GM12872 (cell line): Measurements from ENCODE around the gene NEMP1.

Source experiments
- TF ChIP-seq, protein P1 (sequence below): IDR thresholded peaks from 3 replicates; pipeline ENCODE4 v1.5.1; 2011; ENCODE audit warnings: low read depth, mild to moderate bottlenecking, low read length, moderate library complexity; ENCODE audit not compliant: insufficient read depth

NEMP1 gene, protein sequence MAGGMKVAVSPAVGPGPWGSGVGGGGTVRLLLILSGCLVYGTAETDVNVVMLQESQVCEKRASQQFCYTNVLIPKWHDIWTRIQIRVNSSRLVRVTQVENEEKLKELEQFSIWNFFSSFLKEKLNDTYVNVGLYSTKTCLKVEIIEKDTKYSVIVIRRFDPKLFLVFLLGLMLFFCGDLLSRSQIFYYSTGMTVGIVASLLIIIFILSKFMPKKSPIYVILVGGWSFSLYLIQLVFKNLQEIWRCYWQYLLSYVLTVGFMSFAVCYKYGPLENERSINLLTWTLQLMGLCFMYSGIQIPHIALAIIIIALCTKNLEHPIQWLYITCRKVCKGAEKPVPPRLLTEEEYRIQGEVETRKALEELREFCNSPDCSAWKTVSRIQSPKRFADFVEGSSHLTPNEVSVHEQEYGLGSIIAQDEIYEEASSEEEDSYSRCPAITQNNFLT

DNA sequence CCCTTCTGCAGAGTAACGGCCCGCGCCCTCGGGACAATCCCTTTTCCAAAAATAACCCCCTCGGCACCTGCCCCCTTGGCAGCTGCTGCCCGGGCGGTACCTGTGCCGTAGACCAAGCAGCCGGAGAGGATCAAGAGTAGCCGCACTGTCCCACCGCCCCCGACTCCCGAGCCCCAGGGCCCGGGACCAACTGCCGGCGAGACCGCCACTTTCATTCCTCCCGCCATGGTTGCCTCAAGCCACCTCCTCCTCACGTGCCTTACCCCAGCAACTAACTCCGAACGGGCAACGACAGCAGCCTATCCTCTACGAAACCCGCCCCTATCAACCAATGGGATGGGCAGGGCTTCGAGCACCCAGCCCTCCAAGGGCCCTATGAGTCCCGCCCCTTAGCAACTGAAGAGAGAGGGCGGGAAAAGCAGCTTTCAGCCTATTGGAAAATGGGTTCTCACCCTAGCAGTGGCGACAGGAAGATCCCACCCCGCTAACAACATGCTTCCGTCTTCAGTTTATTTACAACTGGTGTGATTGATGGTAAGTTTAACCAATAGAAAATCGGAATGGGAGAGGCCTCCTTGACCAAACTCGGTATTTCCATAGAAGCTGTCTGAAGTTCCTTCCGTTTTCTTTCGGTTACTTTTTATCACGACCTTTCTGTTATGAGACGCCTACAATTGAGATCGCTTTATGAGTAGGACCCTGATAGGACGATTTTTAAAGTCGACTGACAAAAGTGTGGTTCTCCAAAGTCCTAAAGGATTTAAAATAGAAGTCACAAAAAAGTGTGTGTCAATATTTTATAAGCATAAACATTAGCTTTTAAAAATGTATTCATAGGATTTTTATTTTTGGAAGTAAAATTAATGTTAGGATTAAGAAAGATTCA lies at the start of gene NEMP1:
TSS of gene NEMP1 (minus strand) at position 273 of the 886 bp plus-strand sequence. CDS start at position 227, 46 bp downstream.
- TF ChIP-seq, protein P1, sequence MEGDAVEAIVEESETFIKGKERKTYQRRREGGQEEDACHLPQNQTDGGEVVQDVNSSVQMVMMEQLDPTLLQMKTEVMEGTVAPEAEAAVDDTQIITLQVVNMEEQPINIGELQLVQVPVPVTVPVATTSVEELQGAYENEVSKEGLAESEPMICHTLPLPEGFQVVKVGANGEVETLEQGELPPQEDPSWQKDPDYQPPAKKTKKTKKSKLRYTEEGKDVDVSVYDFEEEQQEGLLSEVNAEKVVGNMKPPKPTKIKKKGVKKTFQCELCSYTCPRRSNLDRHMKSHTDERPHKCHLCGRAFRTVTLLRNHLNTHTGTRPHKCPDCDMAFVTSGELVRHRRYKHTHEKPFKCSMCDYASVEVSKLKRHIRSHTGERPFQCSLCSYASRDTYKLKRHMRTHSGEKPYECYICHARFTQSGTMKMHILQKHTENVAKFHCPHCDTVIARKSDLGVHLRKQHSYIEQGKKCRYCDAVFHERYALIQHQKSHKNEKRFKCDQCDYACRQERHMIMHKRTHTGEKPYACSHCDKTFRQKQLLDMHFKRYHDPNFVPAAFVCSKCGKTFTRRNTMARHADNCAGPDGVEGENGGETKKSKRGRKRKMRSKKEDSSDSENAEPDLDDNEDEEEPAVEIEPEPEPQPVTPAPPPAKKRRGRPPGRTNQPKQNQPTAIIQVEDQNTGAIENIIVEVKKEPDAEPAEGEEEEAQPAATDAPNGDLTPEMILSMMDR = no peak

DNA sequence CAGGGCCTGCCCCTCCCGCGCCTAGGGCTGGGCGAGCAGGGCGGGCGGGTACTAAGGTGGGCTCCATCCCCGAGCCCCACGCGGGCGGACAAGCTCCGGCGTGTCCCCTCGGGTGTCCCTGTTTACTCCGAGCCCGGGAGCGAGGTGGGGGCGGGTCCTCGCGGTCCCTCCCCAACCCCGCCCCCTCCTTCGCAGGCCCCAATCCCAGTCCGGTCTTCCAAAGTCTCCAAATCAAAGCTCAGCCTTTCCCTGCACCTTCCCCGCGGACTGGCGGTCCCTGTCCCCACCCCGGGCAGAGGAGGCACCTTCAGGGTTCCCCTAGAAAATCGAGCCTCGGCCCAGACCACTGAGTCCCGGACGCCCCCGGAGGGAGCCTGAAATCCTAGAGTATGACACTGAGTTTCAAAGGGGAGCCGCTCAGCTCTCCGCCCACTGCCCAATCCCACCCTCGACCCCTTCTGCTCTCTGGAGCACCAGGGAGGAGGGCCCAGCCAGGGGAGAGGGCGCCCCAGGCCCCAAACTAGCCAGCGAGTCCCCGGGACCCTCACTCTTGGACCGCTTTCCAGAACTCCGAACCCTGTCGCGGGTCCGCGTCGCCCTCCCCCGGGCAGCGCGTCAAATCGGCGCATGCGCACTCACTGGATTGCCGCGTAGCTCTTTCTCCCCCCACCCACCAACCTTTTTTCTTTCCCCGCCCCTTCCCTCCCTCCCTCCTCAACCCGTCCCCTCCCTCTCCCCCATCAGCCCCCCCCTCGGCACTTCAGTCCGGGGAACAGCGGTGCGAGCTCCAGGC lies 49.3 kb upstream of the NEMP1 start, which contains the start of gene LRP1:
TSS of gene LRP1 (plus strand) at position 758 of the 793 bp plus-strand sequence. CDS start 482 bp downstream, outside the sequence.
- TF ChIP-seq, protein P1 = no peak

DNA sequence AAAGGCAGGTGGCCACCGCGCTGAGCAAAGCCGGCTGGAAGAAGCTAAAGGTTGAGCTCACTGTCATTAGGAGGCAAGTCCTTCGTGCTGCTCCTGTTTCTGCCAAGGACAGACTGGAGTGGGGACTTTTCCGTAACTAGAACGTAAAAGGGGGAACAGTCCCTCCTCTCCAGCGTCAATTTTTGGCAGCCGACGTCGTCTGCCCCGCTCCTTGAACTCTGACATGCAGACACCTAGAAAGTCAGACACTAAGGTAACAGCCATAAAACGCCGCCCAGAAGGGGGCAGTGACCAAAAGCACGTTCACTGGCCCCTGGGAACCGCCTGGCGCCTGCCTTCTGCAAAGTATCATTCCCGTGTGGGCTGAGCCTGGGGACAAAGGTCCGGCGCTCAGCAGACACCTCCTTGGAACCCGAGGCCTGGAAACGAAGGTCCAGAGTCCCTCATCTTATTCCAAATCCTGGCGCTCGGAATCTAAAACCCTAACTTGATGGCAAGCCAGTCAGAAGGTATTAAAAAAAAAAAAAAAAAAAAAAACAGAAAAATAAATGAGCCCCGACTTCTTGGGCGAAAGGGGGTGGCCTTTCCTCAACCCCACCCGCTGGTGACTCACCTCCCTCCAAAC lies 48.6 kb upstream of the NEMP1 start:
- TF ChIP-seq, protein P1 = peak; percentile 44; the same call in 2 of the 3 replicates

DNA sequence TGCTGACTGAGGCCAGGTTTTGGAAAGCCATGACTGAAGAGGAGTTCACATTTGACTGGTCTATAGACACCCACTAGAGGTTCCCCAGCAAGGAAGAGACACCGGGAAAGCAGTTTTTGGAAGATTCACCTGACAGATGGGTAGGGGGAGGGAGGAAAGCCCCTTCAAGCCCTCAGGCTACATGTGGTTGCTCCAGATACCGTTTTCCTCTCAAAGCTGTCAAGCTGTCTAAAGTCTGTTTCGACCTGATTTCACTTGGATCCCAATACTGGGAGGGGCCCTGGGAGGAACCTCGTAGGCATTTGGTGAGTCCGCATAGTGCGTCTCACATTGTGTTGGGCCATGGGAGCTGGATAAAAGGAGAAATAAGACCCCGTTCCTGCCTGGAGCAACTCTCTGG lies 48.0 kb upstream of the NEMP1 start:
- TF ChIP-seq, protein P1 = no peak

DNA sequence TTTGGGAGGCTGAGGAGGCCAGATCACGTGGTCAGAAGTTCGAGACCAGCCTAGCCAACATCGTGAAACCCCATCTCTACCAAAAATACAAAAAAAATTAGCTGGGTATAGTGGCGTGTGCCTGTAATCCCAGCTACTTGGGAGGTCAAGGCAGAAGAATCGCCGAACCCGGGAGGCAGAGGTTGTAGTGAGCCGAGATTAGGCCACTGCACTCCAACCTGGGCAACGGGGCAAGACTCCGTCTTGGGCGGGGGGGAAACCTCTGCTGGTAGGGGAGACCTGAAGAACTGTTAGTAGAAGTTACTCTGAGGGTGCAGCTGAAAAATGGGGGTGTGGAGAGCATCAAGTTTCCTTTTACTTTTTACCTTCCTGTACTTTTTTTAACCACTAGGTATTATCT lies 47.5 kb upstream of the NEMP1 start:
- TF ChIP-seq, protein P1 = no peak

DNA sequence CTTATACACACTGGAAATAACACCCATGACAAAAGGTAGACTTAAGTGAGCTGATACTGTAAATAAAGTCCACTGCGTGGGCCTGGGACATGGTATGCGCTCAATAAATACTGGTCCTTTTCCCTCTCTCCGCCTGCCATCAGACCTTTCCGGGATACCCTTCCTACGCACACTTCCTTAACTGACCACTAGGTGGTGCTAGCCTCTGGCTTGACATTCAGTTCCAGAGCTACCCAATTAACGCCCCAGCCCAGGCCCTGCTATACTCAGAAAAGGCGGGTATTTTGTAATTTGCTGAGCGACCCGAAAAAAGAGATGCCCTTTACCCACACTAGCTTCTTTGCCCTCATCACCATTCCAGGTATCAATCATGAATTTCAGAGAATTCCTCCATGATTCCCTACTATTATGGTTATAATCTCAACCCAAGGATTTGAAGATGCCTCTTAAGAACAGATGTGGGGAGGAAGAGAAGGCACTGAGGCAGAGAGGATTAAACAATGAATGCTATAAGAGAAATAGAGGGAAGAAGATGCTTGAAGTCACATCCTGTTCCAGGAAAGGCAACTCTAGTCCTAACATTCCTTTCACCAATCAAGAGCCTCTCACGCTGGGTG lies 45.8 kb upstream of the NEMP1 start:
- TF ChIP-seq, protein P1 = peak; percentile 96
